Esophagus muscularis mucosa (tissue), 3 donors: ENCODE results near the gene HEXIM2.

ENCODE experiments used
- EP300 ChIP-seq: sonication (generic); formaldehyde crosslinking; IDR thresholded peaks from one replicate; pipeline ENCODE4 v1.6.1; 2017; ENCODE audit warnings: antibody characterized with exemption
- TF ChIP-seq, protein P1 (sequence below), 3 experiments: fragments of 200-600 bp in 2 of 3; fragments of 450-650 bp in 1 of 3; sonication (generic) in 2 of 3; IDR thresholded peaks; one replicate each; pipeline ENCODE4 v1.5.1; 2017 to 2019; ENCODE audit warnings: antibody characterized with exemption in 3 of 3, mild to moderate bottlenecking in 2 of 3, moderate library complexity in 1 of 3

DNA sequence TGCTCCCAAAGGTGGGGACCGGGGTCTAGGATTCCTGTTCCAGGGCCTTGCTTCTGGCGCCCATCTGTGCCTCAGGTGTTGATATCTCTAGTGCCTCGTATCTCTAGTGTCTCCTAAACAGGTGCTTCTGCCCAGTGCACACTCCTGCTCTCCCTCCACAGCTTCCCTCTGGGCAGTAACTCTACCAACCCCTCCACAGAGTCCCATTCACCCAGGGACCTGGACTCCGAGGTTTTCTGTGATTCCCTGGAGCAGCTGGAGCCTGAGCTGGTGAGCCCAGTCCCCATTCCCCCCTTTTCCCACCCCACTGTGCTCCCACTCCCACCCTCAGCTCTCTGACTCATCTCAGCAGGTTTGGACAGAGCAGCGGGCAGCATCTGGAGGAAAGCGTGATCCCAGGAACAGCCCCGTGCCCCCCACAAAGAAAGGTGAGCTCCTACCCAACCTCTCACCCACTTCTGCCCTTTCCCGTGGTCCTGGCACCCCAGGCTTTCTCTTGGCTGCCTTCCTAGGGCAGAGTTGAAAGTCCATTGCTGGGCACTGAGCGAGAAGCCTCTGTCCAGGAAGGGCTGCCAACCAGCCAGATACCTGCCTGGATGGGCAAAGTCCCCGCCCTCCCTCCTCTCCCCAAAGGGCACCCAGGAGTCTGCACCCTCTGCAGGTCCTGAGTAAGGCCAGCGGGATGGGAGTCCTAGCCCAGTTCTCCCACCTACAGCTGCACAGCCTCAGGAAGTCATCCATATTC is 23.9 kb upstream of the HEXIM2 start:
- TF ChIP-seq, protein P1, sequence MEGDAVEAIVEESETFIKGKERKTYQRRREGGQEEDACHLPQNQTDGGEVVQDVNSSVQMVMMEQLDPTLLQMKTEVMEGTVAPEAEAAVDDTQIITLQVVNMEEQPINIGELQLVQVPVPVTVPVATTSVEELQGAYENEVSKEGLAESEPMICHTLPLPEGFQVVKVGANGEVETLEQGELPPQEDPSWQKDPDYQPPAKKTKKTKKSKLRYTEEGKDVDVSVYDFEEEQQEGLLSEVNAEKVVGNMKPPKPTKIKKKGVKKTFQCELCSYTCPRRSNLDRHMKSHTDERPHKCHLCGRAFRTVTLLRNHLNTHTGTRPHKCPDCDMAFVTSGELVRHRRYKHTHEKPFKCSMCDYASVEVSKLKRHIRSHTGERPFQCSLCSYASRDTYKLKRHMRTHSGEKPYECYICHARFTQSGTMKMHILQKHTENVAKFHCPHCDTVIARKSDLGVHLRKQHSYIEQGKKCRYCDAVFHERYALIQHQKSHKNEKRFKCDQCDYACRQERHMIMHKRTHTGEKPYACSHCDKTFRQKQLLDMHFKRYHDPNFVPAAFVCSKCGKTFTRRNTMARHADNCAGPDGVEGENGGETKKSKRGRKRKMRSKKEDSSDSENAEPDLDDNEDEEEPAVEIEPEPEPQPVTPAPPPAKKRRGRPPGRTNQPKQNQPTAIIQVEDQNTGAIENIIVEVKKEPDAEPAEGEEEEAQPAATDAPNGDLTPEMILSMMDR (IDR thresholded peaks at IDR 0.05), result no peak
- no peak for TF ChIP-seq EP300
